ENCODE measurements around the gene LIX1. TPM values are rescaled to one million over a fixed set of nuclear protein-coding genes. Genes with fewer than 3 reads are reported as not detected.

The LIX1 gene
- total RNA-seq, 1 donor from 2014 or later, result not detected

GRCh38 chr5:97073420-97073819 is 69.0 kb downstream of the LIX1 start:
- no peak for DNase-seq (ENCODE audit: low spot score in 2 of 2)
- intact Hi-C loops (cut with DNase I), result no loop called here
- Histone ChIP-seq H3K9me3 (no peaks in the 10 kb centered on the region), H3K36me3 (no peaks in the 10 kb centered on the region), H3K4me1 (no peaks in the 10 kb centered on the region), H3K27ac (no peak overlapping the region), H3K4me3 (no peak overlapping the region), H3K27me3 (no peaks in the 10 kb centered on the region)
- no peak for TF ChIP-seq CTCF (IDR thresholded peaks at IDR 0.05)

- Histone ChIP-seq H3K27ac (no peak overlapping the region), H3K4me3 (no peak overlapping the region), H3K9me3 (no peaks in the 10 kb centered on the region), H3K4me1 (no peaks in the 10 kb centered on the region), H3K27me3 (no peaks in the 10 kb centered on the region), H3K36me3 (no peaks in the 10 kb centered on the region)
- no peak for DNase-seq (ENCODE audit: low spot score in 2 of 2)
- intact Hi-C loops (cut with DNase I), result no loop called here
- no peak for TF ChIP-seq CTCF (IDR thresholded peaks at IDR 0.05)
Measured at GRCh38 chr5:97072696-97073095, 69.7 kb downstream of the LIX1 start.

- Histone ChIP-seq H3K27me3 (no peaks in the 10 kb centered on the region), H3K4me3 (no peak overlapping the region), H3K27ac (no peak overlapping the region), H3K4me1 (no peaks in the 10 kb centered on the region), H3K36me3 (no peaks in the 10 kb centered on the region), H3K9me3 (no peaks in the 10 kb centered on the region)
- intact Hi-C loops (cut with DNase I), result no loop called here
- DNase-seq (ENCODE audit: low spot score in 2 of 2), result no peak
- TF ChIP-seq CTCF (IDR thresholded peaks at IDR 0.05), result no peak
Measured at GRCh38 chr5:97071993-97072392, 70.4 kb downstream of the LIX1 start.

- Histone ChIP-seq H3K9me3 (no peaks in the 10 kb centered on the region), H3K4me3 (no peak overlapping the region), H3K27ac (no peak overlapping the region), H3K4me1 (no peaks in the 10 kb centered on the region), H3K36me3 (no peaks in the 10 kb centered on the region), H3K27me3 (no peaks in the 10 kb centered on the region)
- intact Hi-C loops (cut with DNase I), result no loop called here
- no peak for TF ChIP-seq CTCF (IDR thresholded peaks at IDR 0.05)
- DNase-seq (ENCODE audit: low spot score in 2 of 2), result no peak
Measured at GRCh38 chr5:97071101-97071500, 71.3 kb downstream of the LIX1 start.

- no peak for TF ChIP-seq CTCF (IDR thresholded peaks at IDR 0.05)
- intact Hi-C loops (cut with DNase I), result no loop called here
- Histone ChIP-seq H3K4me1 (no peaks in the 10 kb centered on the region), H3K9me3 (no peaks in the 10 kb centered on the region), H3K27me3 (no peaks in the 10 kb centered on the region), H3K27ac (no peak overlapping the region), H3K36me3 (no peaks in the 10 kb centered on the region), H3K4me3 (no peak overlapping the region)
- no peak for DNase-seq (ENCODE audit: low spot score in 2 of 2)
Measured at GRCh38 chr5:97070234-97070633, 72.2 kb downstream of the LIX1 start.

- Histone ChIP-seq H3K27ac (no peak overlapping the region), H3K9me3 (no peaks in the 10 kb centered on the region), H3K27me3 (no peaks in the 10 kb centered on the region), H3K4me1 (no peaks in the 10 kb centered on the region), H3K4me3 (no peak overlapping the region), H3K36me3 (no peaks in the 10 kb centered on the region)
- TF ChIP-seq CTCF (IDR thresholded peaks at IDR 0.05), result no peak
- DNase-seq (ENCODE audit: low spot score in 2 of 2), result no peak
- intact Hi-C loops (cut with DNase I), result no loop called here
Measured at GRCh38 chr5:97067296-97067850, 75.0 kb downstream of the LIX1 start.

Data from ascending aorta (tissue), 2 donors.